Measurements from ENCODE around the gene CDH22.

The CDH22 gene

DNA sequence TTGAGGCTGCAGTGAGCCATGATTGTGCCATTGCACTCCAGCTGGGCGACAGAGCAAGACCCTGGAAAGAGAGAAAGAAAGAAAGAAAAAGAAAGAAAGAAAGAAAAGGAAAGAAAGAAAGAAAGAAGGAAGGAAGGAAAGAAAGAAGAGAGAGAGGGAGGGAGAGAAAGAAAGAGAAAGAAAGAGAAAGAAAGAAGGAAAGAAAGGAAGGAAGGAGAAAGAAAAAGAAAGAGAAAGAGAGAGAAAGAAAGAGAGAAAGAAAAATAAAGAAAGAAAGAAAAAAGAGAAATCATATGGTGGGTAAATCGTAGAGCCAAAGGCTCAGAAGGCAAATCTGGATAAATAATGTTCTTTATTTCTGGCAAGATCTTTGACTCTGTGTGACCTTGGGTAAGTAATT is 136.8 kb downstream of the CDH22 start:
- TF ChIP-seq, protein P1, sequence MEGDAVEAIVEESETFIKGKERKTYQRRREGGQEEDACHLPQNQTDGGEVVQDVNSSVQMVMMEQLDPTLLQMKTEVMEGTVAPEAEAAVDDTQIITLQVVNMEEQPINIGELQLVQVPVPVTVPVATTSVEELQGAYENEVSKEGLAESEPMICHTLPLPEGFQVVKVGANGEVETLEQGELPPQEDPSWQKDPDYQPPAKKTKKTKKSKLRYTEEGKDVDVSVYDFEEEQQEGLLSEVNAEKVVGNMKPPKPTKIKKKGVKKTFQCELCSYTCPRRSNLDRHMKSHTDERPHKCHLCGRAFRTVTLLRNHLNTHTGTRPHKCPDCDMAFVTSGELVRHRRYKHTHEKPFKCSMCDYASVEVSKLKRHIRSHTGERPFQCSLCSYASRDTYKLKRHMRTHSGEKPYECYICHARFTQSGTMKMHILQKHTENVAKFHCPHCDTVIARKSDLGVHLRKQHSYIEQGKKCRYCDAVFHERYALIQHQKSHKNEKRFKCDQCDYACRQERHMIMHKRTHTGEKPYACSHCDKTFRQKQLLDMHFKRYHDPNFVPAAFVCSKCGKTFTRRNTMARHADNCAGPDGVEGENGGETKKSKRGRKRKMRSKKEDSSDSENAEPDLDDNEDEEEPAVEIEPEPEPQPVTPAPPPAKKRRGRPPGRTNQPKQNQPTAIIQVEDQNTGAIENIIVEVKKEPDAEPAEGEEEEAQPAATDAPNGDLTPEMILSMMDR (IDR thresholded peaks at IDR 0.05; ENCODE audit: control insufficient read depth, insufficient read depth, low read depth, low read length, missing control alignments), result no peak
- no peak overlapping the region for H3K4me3 ChIP-seq (ENCODE audit: control insufficient read depth, low read depth, low read length)
- DNase-seq (ENCODE audit: low read depth), result no peak

DNA sequence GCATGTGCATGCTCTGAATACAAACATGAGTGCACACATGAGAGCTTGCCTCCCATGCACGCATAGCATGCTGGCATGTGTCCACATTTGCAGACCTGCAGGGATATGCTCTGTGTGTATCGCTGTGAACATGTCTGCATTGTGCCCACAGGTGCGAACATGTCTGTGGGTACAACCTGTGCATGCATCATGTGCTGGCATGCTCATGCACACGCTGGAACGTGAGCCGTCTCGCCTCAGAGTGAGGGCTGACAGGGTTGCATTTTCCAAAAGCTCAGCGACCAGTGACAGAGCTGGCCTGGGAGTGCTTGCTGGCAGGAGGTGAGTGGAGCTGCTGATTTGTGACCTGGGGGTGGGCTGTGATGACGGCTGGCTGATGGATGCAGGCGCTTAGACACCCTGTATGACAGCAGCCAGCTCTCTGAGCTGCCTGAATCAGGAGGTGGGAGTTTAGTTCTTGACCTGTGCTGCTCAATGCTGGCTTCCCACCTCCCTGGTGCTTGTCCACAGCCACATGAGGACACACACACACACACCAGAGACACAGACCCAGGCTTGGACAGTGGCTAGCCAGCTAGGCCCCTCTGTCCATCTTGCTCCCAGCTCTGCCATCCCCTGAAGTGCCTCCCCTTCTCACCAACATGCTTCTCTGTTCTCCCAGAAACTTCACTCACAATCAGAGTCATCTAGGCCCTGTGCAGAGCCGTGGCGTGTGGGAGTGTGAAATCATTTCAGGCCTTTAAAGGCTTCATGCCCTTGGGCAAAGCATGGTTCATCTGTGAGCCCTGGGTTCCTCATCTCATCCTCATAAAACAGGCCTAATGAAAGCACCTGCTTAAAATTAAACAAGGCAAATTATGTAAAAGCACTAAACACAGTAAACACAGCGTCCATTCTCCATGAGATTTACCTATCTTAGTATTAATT is 138.8 kb downstream of the CDH22 start:
- TF ChIP-seq, protein P1 (IDR thresholded peaks at IDR 0.05; ENCODE audit: control insufficient read depth, insufficient read depth, low read depth, low read length, missing control alignments), result no peak
- no peak for DNase-seq (ENCODE audit: low read depth)
- no peak overlapping the region for H3K4me3 ChIP-seq (ENCODE audit: control insufficient read depth, low read depth, low read length)

DNA sequence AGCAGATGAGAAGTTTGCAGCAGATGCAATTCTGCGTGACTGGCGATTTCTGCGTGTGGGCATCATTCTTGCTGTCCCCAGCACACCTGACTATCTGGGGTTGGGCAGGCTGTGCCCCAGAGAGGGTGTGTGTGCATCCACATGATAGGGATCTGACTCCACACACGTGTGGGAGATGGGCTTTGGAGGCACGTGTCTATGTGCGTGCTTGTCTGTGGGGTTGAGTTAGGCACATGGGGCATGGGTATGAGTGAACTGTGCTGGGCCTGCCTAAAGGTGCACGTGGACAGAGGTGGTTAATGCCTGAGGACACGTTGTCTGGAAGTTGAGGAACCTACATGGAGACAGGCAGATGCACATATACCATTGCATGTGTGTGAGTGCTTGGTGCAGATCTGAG is 139.9 kb downstream of the CDH22 start:
- TF ChIP-seq, protein P1 (IDR thresholded peaks at IDR 0.05; ENCODE audit: control insufficient read depth, insufficient read depth, low read depth, low read length, missing control alignments), result no peak
- no peak for DNase-seq (ENCODE audit: low read depth)
- no peak overlapping the region for H3K4me3 ChIP-seq (ENCODE audit: control insufficient read depth, low read depth, low read length)

DNA sequence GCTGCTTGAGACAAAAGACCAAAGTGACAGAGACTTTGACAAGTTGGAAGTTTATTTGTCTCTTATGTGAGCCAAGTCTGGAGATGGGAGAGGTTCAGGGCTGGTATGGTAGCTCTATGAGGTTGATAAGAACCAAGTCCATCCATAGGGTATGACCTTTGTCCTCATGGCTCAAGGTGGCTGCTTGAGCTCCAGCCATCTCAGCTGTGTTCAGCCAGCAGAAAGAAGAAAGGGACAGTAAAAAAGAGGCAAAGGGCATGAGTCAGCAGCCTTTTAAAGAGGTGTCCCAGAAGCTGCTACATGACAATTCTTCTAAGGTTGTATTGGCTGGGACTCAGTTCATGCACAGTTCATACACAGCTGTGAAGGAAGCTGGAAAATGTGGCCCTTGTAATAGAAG is 141.2 kb downstream of the CDH22 start:
- no peak for DNase-seq (ENCODE audit: low read depth)
- H3K4me3 ChIP-seq (ENCODE audit: control insufficient read depth, low read depth, low read length), result no peak overlapping the region
- TF ChIP-seq, protein P1 (IDR thresholded peaks at IDR 0.05; ENCODE audit: control insufficient read depth, insufficient read depth, low read depth, low read length, missing control alignments), result no peak

DNA sequence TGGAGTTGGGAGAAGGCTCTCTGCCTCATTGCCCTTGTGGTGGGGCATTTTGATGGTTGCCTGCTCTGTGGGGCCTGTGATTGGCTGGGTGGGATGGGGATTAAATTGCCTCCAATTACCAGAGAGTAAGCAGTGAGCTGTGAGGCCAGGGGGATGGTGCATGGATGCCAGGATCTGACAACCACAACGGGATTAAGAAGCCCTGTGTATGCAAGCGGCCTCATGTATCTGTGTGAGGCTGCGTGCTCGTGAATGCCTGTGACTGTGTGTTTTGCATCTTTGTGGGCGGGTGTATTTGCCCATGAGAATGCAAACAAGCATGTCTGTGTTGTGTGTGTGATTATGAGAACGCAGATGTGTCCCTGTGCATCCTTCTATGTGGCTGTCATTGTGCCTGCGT is 144.0 kb downstream of the CDH22 start:
- no peak overlapping the region for H3K4me3 ChIP-seq (ENCODE audit: control insufficient read depth, low read depth, low read length)
- no peak for DNase-seq (ENCODE audit: low read depth)
- TF ChIP-seq, protein P1 (IDR thresholded peaks at IDR 0.05; ENCODE audit: control insufficient read depth, insufficient read depth, low read depth, low read length, missing control alignments), result no peak

DNA sequence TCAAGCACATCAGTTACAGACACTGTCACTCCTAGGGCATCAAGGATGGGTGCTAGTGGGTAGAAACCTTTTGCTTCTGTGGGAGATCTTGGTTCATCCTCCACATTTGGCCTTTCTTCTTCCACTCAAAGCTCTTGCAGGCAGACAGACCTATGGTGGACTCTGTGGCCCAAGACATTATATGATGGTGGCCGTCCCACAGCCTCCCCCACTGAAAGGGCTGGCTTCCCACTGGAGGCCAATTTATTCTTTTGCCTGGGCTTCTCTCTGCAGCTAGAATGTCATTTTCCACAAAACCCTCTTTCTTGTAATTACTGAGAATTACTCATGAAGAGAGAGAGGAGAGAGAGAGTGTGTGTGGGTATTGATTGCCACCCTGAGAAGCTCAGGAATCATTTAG is 146.4 kb downstream of the CDH22 start:
- no peak for DNase-seq (ENCODE audit: low read depth)
- TF ChIP-seq, protein P1 (IDR thresholded peaks at IDR 0.05; ENCODE audit: control insufficient read depth, insufficient read depth, low read depth, low read length, missing control alignments), result no peak
- H3K4me3 ChIP-seq (ENCODE audit: control insufficient read depth, low read depth, low read length), result no peak overlapping the region
